Omental fat pad (tissue), 4 donors: ENCODE measurements around the gene RRP12. TPM values are rescaled to one million over a fixed set of nuclear protein-coding genes. Genes with fewer than 3 reads are reported as not detected.

Source experiments
- ATAC-seq: fragments of 150-250 bp; one replicate; pipeline ENCODE4 v1.9.1; 2016; ENCODE audit warnings: mild to moderate bottlenecking, moderate library complexity; ENCODE audit not compliant: low FRiP score
- DNase-seq: peaks from one replicate; pipeline ENCODE4 v3.0.0-alpha.2; 2019; ENCODE audit warnings: low spot score
- total RNA-seq, 4 donors: library from RNA; depleted of rRNA; stranded (reverse); fragments of >200 nt; gene quantifications; one replicate each; pipeline ENCODE4 v1.1.0, GENCODE V29; 2016
- TF ChIP-seq, protein P1 (sequence below), 3 donors: fragments of 450-650 bp; IDR thresholded peaks; one replicate each; pipeline ENCODE4 v1.5.1; 2016 to 2017; ENCODE audit warnings: antibody characterized with exemption in 3 of 3, mild to moderate bottlenecking in 3 of 3, moderate library complexity in 2 of 3

The RRP12 gene
- total RNA-seq, 4 donors from 2014 or later = 14.2 to 89.3 (median 18.7) TPM

DNA sequence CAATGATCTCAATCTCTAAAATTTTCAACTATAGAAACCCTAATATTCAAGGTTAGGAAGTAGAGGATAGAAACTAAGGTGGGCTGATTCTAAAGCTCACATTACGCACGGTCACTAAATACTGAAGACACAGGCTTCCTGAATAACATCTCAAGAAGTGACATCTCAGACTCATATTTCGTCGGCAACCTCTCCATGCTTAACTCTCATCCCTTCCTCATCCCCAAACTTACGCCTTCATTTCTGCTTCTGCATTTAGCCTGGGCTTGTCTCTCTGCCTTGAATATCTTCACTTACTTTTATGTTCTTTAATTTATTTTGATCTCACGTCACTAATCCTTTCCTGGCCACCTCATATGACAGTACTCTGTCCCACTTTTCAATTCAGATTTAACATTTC, 34.1 kb upstream of the RRP12 start:
- ATAC-seq = no peak
- no peak for DNase-seq
- TF ChIP-seq, protein P1, sequence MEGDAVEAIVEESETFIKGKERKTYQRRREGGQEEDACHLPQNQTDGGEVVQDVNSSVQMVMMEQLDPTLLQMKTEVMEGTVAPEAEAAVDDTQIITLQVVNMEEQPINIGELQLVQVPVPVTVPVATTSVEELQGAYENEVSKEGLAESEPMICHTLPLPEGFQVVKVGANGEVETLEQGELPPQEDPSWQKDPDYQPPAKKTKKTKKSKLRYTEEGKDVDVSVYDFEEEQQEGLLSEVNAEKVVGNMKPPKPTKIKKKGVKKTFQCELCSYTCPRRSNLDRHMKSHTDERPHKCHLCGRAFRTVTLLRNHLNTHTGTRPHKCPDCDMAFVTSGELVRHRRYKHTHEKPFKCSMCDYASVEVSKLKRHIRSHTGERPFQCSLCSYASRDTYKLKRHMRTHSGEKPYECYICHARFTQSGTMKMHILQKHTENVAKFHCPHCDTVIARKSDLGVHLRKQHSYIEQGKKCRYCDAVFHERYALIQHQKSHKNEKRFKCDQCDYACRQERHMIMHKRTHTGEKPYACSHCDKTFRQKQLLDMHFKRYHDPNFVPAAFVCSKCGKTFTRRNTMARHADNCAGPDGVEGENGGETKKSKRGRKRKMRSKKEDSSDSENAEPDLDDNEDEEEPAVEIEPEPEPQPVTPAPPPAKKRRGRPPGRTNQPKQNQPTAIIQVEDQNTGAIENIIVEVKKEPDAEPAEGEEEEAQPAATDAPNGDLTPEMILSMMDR (IDR thresholded peaks at IDR 0.05) = no peak

GRCh38 chr10:97434557-97434956, 33.4 kb upstream of the RRP12 start:
- DNase-seq = no peak
- TF ChIP-seq, protein P1 (IDR thresholded peaks at IDR 0.05) = no peak
- no peak for ATAC-seq

DNA sequence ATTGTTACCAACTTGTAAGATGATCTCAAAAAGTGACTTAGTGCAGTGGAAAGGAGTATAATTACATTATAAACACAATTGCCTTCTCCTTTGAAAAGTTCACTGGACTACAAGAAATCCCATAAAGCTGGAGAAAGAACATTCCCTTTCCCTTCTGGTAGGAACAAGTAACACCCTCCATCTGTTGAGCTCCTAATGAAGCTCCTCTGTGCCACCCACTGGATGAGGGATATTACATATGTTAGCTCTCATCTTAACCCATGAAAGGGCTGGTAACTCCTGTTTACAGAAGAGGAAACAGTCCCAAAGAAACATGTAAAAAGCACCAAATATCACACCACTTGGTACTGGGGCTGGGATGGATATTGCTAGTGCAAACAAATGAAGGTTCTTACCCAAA, 32.9 kb upstream of the RRP12 start:
- DNase-seq = no peak
- TF ChIP-seq, protein P1 (IDR thresholded peaks at IDR 0.05) = no peak
- no peak for ATAC-seq

GRCh38 chr10:97428572-97428981, 27.4 kb upstream of the RRP12 start:
- no peak for DNase-seq
- TF ChIP-seq, protein P1 (IDR thresholded peaks at IDR 0.05) = no peak
- no peak for ATAC-seq

- TF ChIP-seq, protein P1 (IDR thresholded peaks at IDR 0.05) = no peak
- no peak for DNase-seq
- no peak for ATAC-seq
Observed at GRCh38 chr10:97427571-97428179, 26.5 kb upstream of the RRP12 start.

- ATAC-seq (no peak), DNase-seq (no peak)
- TF ChIP-seq, protein P1 (IDR thresholded peaks at IDR 0.05) = no peak
Observed at GRCh38 chr10:97426776-97427570, 25.8 kb upstream of the RRP12 start.
